Measurements from ENCODE around the gene VSTM4.

Gene VSTM4

DNA sequence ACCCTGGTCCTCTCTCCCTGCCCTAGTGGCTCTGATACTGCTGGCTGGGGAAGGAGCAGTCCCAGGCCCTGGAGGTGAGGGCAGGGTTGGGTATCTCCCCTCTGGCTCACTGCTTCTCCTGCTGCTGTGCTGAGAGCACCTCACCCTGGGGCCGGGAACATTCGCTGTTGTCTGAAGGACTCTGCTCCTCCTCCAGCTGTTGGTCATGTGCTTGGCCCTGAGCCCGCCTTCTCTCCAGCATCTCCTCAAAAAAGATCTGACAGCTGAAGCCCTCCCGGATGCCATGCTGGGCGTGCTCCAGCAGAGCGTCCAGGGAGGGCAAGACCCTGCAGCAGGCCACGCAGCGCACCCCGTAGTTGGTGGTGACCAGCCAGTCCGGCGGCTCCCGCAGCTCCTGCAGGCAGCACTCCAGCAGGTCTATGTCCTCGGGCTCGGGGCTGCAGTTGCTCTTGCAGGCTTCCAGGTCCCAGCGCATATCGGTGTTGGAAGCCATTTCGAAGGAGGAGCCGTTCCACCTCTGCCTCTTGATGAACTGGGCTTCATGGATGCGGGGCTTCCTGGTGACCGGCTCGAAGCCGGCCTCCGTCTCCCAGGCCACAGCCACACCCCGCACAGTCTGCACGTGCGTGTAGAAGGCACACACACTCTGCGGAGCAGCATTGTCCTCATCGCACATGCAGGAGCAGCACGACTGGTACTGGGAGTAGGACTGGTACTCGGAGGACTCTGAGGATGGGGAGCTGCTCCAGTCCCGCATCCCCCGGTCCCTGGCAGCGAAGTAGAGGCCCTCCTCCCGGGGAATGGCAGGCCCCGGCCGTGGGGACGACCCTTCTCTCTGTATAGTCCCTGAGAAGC, 16.4 kb upstream of the VSTM4 start:
- no peak overlapping the region for H3K4me3 ChIP-seq (replicated peaks in 1 of 2; ENCODE audit: low read depth in 2 of 2, low read length in 2 of 2)
- TF ChIP-seq, protein P1, sequence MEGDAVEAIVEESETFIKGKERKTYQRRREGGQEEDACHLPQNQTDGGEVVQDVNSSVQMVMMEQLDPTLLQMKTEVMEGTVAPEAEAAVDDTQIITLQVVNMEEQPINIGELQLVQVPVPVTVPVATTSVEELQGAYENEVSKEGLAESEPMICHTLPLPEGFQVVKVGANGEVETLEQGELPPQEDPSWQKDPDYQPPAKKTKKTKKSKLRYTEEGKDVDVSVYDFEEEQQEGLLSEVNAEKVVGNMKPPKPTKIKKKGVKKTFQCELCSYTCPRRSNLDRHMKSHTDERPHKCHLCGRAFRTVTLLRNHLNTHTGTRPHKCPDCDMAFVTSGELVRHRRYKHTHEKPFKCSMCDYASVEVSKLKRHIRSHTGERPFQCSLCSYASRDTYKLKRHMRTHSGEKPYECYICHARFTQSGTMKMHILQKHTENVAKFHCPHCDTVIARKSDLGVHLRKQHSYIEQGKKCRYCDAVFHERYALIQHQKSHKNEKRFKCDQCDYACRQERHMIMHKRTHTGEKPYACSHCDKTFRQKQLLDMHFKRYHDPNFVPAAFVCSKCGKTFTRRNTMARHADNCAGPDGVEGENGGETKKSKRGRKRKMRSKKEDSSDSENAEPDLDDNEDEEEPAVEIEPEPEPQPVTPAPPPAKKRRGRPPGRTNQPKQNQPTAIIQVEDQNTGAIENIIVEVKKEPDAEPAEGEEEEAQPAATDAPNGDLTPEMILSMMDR (IDR thresholded peaks at IDR 0.05; ENCODE audit: low read depth, low read length) = no peak
- no peak for DNase-seq (ENCODE audit: low read depth in 2 of 2)

DNA sequence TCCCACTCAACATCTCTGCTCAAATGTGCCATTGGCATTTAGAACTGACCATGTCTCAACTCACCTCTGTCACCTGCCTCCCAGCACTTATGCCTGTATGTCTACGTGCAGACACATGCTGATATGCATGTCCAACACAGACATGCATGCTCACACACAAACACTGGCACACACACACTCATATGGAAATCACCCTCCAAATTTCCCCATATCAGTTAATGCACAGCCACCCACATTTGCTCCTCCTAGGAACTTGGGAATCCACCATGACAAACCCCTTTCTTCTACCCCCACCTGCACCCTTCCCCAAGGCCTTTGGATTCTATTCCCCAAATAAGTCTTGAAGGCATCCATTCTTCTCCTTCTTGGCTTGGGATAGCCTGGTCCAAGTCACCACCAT, 14.1 kb upstream of the VSTM4 start:
- TF ChIP-seq, protein P1 (IDR thresholded peaks at IDR 0.05; ENCODE audit: low read depth, low read length) = no peak
- no peak for DNase-seq (ENCODE audit: low read depth in 2 of 2)
- no peak overlapping the region for H3K4me3 ChIP-seq (replicated peaks in 1 of 2; ENCODE audit: low read depth in 2 of 2, low read length in 2 of 2)

DNA sequence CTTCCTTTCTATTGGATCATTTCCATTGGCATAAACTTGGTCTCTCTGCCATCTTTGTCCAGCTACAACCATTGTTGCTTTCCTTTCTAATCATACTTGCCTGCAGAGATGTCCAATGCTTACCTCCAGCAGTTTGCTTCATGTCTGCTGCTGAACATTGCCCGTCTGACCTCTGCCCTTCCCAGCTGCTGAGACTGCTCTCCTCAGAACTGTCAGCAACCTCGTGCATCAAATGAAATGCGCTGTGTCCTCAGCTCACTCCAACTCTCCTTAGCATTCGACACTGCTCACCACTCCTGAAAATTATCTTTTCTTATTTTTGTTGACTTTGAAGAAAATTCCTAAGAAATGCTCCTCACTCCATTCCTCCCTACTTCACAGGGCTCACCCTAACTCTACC, 13.5 kb upstream of the VSTM4 start:
- DNase-seq (ENCODE audit: low read depth in 2 of 2) = no peak
- TF ChIP-seq, protein P1 (IDR thresholded peaks at IDR 0.05; ENCODE audit: low read depth, low read length) = no peak

DNA sequence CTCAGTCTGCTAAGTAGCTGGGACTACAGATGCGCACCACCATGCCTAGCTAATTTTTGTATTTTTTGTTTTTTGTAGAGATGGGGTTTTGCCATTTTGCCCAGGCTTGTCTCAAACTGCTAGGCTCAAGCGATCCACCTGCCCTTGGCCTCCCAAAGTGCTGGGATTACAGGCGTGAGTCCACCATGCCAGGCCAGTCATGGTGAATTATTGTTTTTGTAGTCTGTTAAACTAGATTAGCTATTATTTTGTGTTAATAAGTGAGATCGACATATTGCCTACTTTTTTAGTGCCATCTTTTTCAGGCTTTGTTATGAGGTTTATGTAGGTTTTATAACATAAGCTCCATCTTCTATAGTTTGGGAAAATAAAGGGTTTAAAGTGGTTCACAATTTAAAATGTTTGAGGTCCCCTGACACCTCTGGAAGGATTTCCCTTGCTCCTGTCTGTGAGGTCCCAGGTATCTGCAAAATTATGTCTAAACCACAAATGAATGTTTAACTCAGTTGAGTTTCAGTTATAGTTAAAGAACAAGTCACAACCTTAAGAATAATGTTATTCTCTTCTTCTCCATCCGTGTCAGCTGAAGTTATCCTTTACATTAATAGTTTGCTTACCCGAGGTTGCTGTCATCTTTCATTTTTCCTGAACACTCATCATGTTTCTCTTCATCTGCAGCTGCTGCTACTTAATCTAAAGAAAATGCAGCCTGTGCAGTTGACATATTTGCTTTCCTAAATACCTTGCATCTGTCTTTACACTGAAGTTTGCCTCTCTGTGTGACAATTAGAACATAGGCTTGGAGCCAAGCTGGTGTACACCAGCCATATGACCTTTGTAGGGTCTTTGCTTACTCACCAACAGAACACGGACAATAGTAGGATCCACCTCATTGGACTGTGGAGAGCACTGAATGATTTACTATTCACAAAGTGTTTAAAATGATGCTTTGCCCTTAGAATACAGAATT, 8.9 kb upstream of the VSTM4 start:
- TF ChIP-seq, protein P1 (IDR thresholded peaks at IDR 0.05; ENCODE audit: low read depth, low read length) = no peak
- H3K4me3 ChIP-seq (replicated peaks in 1 of 2; ENCODE audit: low read depth in 2 of 2, low read length in 2 of 2) = no peak overlapping the region
- DNase-seq (ENCODE audit: low read depth in 2 of 2) = no peak

More for the DNA sequence above, 13.5 kb upstream of the VSTM4 start:
- no peak overlapping the region for H3K4me3 ChIP-seq (replicated peaks in 1 of 2; ENCODE audit: low read depth in 2 of 2, low read length in 2 of 2)

DNA sequence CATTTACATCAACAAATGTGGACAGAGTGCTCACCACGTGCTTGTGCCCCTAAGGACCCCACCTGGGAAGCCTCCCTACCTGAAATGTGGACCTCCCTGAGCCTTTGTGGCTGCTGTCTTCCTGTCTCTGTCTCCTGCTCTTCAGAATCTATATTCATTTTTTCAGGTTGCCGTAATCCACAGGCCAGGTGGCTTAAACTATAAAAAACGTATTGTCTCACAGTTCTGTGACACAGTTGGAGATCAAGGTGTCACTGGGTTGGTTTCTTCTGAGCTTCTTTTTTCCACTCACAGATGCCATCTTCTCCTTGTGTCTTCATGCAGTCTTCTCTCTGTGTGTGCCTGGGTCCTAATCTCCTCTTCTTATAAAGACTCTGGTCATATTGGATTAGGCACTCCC, 5.6 kb upstream of the VSTM4 start:
- H3K4me3 ChIP-seq (replicated peaks in 1 of 2; ENCODE audit: low read depth in 2 of 2, low read length in 2 of 2) = no peak overlapping the region
- TF ChIP-seq, protein P1 (IDR thresholded peaks at IDR 0.05; ENCODE audit: low read depth, low read length) = no peak
- no peak for DNase-seq (ENCODE audit: low read depth in 2 of 2)

DNA sequence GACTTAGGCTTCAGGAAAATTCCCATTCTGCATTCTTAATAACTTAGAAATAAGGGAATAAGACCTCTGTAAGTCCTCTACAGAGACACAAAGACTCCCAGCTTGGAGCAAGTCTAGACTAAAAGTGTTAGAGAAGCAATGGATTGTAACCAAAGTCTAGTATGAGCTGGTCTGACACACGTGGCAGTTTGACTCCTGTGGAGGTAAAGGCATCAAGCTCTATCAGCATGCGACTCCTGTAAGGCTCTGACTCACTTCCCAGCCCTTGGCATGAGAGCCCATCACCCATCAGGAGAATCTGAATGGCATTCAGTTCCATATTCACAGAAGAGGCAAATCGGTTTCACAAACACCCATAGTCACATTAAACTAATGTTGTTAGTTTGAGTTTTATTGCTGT, 4.4 kb upstream of the VSTM4 start:
- TF ChIP-seq, protein P1 (IDR thresholded peaks at IDR 0.05; ENCODE audit: low read depth, low read length) = no peak
- no peak for DNase-seq (ENCODE audit: low read depth in 2 of 2)
- no peak overlapping the region for H3K4me3 ChIP-seq (replicated peaks in 1 of 2; ENCODE audit: low read depth in 2 of 2, low read length in 2 of 2)

Data from cardiac fibroblast (primary cell).